Gastrocnemius medialis (tissue), 4 donors: Measurements from ENCODE around the gene MSI2.
"Not testable (repeated sequence)": the region's sequence is repeated elsewhere in the genome, so short reads cannot be mapped to it uniquely, and the experiment has no call there.

ENCODE experiments used
- POLR2A ChIP-seq, 2 donors: fragments of 450-650 bp; IDR thresholded peaks; one replicate each; pipeline ENCODE4 v1.6.1; 2017; ENCODE audit warnings: antibody characterized with exemption in 2 of 2, mild to moderate bottlenecking in 2 of 2, moderate library complexity in 2 of 2
- TF ChIP-seq, protein P1 (sequence below), 5 experiments: fragments of 450-650 bp in 3 of 5; fragments of 200-600 bp in 2 of 5; sonication (generic) in 2 of 5; IDR thresholded peaks in 4 of 5; conservative IDR thresholded peaks in 1 of 5; 1 replicate in 4 of 5; 2 replicates in 1 of 5; pipeline ENCODE4 v1.5.1; 2016 to 2019; ENCODE audit warnings: antibody characterized with exemption in 5 of 5, mild to moderate bottlenecking in 3 of 5, moderate library complexity in 3 of 5

DNA sequence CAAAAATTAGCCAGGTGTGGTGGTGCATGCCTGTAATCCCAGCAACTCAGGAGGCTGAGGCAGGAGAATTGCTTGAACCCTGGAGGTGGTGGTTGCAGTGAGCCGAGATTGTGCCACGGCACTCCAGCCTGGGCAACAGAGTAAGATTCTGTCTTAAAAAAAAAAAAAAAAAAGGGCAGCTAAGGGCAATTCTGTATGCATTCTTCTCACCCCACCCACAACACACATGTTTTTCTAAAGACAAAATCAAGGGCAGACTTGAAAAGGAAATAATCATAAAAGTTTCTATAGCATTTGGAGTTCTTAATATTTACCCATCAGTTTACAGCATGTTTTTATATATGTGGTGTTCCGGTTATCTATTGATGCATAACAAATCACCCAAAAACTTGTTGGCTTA, 242.9 kb downstream of the MSI2 start:
- not testable (repeated sequence) for TF ChIP-seq POLR2A (IDR thresholded peaks at IDR 0.05)
- TF ChIP-seq, protein P1, sequence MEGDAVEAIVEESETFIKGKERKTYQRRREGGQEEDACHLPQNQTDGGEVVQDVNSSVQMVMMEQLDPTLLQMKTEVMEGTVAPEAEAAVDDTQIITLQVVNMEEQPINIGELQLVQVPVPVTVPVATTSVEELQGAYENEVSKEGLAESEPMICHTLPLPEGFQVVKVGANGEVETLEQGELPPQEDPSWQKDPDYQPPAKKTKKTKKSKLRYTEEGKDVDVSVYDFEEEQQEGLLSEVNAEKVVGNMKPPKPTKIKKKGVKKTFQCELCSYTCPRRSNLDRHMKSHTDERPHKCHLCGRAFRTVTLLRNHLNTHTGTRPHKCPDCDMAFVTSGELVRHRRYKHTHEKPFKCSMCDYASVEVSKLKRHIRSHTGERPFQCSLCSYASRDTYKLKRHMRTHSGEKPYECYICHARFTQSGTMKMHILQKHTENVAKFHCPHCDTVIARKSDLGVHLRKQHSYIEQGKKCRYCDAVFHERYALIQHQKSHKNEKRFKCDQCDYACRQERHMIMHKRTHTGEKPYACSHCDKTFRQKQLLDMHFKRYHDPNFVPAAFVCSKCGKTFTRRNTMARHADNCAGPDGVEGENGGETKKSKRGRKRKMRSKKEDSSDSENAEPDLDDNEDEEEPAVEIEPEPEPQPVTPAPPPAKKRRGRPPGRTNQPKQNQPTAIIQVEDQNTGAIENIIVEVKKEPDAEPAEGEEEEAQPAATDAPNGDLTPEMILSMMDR (IDR thresholded peaks at IDR 0.05 in 4 of 5, conservative IDR thresholded peaks at IDR 0.05 in 1 of 5) = not testable (repeated sequence)
